ENCODE measurements around the gene AS3MT.

AS3MT gene

DNA sequence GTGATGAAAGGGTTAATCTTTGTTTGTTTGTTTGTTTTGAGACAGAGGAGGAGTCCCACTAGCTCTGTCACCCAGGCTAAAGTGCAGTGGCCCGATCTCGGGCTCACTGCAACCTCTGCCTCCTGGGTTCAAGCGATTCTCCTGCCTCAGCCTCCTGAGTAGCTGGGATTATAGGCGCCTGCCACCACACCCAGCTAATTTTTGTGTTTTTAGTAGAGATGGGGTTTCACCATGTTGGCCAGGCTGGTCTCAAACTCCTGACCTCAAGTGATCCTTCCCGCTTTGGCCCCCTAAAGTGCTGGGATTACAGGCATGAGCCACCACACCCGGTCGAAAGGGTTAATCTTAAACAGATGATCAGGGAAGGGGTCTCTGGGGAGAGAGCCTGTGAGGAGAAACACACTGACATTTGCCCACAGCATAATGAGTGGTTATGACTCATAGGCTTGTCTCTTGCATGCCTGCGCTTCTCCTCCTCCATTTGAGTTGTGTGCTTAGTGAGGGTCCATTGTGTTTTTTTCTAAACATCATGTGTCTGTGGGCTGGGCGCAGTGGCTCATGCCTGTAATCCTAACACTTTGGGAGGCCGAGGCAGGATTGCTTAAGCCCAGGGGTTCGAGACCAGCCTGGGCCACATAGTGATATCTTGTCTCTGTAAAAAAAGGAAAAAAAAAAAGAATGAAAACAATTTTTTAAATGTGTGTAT is 13.4 kb upstream of the AS3MT start:
- peak; percentile 86 for DNase-seq (ENCODE audit: low read depth, low spot score)

DNA sequence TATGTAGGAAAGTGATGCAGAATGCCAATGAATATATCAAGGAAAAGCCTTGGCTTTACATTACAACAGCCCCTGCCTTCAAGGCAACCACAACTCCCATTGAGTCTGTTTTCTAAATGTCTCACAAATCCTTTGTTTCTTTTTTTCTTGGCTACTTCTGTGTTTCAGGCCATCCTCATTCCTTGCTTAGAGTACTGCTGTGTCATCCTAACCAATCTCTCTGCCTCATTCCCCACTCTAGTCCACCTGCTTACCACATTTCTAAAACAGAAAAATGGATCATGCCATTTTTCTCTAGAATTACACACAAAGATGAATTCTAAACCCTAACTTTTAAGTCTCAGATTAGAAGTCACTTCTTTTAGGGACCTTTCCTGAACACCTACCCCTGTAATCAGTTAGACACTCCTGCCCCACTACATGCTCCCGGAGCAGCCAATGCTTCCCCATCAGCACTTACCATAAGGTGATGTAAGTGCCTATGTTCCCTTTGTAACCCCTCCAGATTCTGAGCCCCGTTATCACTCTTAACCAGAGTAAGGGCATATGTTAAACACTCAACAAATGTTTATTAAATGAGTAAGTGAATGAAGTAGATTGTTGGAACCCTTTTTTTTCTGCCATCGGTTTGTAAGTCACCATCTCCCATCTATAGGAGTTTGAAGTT is 12.4 kb upstream of the AS3MT start:
- DNase-seq (ENCODE audit: low read depth, low spot score): no peak

DNA sequence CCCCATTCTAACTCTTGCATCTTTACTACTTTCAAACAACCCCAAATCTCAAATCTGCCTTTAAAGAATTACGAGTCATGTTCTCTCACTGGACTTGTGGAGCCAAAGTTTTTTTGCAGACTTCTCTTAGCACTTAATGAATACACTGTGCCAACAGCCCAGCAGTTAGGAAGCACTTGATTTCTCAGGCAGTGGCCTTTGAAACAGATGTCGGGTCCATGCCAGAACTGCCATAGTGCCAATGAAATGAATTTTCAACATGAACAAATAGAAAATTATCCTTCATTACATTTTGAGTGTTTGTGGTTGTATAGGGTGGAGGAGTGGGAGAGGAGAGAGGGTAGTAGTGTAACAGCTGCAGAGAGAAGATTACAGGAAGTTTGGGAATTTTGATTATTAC is 9.4 kb upstream of the AS3MT start:
- DNase-seq (ENCODE audit: low read depth, low spot score): no peak

DNA sequence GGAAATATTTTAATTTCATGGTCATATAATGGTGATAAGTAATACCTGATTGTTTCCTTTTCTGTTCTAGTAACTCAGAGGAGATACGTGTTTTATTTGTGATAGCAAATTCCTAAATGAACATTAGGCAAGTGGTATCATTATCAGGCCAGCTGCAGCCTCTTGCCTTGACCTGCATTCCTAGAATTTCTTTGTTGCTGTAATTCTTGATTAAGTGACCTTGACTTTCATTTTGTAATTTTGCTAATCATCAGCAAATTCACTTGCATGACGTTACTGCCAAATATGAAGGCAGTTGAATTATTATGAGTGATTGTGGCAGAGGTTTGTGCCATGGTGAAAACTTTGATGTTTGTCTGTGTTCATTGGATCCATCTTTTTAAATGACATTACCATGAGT is 5.6 kb upstream of the AS3MT start:
- no peak for DNase-seq (ENCODE audit: low read depth, low spot score)

DNA sequence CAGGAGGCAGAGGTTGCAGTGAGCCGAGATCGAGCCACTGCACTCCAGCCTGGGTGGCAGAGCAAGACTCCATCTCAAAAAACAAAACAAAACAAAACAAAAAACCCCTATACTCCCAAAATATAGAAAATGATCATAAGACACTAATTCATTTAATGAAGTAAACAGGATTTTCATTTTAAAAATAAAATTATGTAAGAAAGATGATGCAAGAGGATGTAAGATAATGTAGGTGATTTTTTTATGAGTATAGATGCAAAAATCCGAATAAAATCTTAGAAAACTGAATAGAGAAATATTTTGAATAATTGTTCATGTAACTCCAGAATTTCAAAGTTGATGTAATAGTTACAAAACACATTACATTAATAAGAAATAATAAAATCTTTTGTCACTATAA is 3.6 kb upstream of the AS3MT start:
- no peak for DNase-seq (ENCODE audit: low read depth, low spot score)

DNA sequence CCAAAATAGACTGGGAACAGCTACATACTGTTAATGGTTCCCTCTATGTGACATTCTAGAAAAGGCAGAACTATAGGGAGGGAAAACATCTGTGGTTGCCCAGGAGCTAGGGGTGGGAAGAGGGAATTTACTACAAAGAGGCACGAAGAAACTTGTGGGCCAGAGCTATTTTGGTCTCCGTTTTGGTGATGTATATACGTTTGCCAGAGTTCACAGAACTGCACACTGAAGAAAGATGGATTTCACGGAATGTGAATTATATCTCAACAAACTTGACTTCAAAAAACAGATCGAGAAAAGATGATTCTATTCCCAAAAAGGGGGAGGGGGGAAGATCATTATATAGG is 386 bp upstream of the AS3MT start:
- no peak for DNase-seq (ENCODE audit: low read depth, low spot score)

DNA sequence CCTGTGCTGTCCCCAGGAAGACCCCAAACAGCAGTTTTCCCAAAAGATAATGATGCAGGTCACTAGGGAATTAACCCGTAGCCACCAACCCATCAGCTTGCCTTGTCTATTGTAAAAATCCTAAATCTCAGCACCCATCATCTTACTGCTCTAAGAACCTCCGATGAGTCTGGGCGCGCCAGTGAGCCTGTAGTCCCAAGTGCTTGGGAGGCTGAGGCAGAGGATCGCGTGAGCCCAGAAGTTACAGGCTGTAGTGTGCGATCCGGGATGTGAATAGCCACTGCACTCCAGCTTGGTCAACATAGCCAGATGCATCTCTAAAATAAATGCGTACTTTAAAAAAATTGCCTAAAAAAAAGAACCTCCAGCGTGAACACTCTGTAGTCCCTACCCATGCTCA is 951 bp downstream of the AS3MT start:
- DNase-seq (ENCODE audit: low read depth, low spot score): no peak

DNA sequence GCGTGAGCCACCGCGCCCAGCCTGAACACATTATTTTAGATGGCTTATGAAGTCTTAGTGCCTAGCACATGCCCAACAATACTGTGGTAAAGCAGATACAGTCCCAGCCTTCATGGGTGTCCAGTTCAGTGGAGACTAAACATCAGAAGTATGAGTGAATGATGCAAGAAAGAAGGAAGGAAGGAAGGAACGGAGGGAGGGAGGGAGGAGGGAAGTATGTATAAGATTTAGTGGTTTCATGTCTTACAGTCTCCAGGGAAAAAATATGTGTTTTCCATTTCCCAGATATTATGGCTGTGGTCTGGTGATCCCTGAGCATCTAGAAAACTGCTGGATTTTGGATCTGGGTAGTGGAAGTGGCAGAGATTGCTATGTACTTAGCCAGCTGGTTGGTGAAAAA is 2.9 kb downstream of the AS3MT start:
- DNase-seq (ENCODE audit: low read depth, low spot score): no peak

DNA sequence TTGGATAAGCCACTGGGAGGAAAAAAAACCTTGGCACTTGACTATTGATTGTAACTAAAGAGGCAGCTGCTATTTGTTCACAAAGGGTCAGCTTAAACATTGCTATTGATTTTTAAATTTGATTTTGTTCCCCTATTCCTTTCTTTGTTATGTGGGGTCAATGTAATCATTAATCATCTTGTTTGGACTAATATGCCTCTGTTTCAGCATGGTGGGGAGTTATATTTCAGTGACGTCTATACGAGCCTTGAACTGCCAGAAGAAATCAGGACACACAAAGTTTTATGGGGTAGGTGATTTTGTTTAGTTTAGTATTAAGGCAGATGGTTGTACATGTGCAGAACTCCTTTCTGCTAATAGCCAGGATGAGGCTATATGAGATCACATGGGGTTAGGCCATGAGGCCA is 7.5 kb downstream of the AS3MT start:
- DNase-seq (ENCODE audit: low read depth, low spot score): no peak

DNA sequence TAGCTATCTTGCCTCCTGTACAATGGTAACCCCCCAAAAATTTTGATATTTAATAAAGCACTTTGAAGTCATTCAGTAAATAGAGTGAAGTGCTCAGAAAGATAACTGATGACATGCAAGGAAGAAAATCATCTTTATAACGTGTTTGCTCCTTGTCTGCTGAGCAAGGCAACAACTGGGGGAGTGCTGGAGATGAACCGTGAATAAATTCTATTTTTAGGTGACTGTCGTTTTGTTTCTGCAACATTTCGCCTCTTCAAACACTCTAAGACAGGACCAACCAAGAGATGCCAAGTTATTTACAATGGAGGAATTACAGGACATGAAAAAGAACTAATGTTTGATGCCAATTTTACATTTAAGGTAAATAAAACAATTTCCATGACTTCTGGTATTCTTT is 9.4 kb downstream of the AS3MT start:
- DNase-seq (ENCODE audit: low read depth, low spot score): no peak

DNA sequence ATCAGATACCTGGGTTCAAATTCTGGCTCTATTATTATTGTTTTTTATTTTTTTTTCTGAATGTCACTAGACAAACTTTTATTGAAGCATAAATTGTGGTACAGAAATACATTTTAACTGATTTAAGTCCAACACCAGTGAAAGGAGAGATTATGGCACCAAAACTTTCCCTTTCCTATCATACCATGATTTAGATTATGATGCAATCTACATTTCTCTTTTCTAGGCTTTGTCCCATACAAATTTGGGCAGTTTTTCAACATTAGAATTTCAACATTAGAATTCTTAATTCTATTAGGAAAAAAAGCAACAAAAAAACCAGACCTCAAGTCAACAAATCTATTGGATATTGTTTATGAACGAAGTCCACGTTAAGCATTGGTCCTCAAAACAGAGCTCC is 11.0 kb downstream of the AS3MT start:
- no peak for DNase-seq (ENCODE audit: low read depth, low spot score)

DNA sequence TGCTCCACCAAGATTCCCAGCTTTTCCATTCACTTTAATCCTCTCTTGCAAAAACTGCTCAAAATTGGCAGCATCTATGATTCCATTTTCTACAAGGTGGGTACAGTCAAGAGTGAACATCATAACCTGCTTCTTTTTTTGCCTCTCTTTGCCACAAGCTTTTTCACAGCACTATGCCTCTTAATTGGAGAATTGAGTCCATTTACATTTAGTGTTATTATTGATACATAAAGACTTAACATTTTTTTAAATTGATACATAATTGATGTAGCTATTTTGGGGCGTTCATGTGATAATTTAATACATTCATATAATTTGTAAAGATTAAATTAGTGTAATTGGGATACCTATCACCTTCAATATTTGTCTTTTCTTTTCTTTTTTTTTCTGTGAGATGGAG is 18.8 kb downstream of the AS3MT start:
- no peak for DNase-seq (ENCODE audit: low read depth, low spot score)

DNA sequence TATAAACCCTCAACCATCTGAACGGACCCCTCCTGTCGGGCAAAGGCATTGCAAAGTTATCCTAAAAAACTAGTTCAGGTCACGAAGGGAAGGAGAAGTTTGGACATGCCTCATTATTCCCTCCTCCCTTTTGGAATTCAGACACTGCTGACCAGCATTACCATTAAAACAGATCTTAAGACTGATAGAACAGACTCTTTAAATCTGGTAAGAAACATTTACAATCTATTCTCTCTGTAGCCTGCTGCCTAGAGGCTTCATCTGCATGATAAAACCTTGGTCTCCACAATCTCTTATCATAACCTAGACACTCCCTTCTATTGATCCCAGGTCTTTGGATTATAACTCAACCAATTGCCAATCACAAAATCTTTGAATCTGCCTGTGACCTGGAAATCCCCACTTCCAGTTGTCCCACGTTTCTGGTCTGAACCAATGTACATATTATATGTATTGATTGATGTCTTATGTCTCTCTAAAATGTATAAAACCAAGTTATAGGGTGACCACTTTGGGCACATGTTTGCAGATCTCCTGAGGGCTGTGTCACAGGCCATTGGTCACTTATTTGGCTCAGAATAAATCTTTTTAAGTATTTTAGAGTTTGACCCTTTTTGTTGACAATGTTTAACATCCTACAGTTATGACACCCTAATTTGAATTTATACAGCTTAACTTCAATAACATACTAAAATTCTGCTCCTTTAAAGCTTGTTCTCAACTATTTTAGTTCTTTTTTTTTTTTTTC is 25.4 kb downstream of the AS3MT start:
- DNase-seq (ENCODE audit: low read depth, low spot score): no peak

DNA sequence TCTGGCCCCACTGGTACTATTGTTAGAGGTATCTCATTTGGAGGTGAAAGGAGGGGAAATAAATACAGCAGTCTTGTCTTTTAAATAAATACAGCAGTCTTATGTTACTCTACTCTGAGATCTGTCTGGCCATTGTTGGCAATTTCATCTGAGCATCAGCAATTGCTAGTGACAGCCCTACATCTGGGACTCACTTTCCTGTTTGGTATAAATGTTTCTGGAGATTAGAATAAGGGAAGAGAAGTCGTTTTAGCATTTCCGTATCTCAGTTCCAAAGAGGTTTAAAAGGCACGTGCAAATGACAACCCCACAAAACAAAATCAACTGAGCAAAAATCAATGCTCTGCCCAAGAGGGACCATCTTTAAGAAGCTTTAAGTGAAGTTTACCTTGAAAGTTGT is 30.7 kb downstream of the AS3MT start:
- no peak for DNase-seq (ENCODE audit: low read depth, low spot score)

DNA sequence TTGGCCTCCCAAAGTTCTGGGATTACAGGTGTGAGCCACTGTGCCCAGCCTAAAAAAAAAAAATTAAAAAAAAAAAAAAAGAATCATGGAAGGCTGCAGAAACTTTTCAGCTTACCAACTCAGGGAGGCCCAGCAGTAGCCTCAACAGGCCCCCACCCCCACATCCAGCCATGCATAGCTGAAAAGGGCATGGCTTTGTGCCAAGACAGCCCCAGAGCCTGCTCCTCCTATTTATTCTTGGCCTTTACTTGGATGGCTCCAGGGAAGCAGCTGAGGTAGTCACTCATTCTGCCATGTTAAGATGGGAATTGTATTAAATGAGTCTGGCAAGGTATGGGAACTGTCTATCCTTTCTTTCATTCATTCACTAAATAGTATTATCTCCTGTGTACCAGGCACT is 35.1 kb downstream of the AS3MT start:
- no peak for DNase-seq (ENCODE audit: low read depth, low spot score)

DNA sequence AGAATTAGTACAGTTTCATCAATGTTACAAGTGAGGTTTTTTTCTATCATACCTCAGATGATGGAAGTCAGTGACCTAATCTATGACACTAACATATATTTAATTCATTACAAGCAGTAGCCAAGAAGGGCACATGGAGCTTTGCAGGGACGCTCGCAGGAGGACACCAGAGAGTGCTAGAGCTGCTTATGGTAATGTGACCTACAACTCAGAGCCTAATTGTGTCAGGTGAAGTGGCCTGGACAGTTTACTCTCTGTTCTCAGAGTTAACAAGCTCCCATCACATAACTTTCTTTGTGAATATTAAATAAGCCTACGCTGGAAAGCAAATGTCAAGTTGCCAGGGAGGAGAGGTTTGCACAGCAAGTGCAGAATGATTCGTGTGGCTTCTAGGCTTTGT is 37.2 kb downstream of the AS3MT start:
- DNase-seq (ENCODE audit: low read depth, low spot score): no peak

DNA sequence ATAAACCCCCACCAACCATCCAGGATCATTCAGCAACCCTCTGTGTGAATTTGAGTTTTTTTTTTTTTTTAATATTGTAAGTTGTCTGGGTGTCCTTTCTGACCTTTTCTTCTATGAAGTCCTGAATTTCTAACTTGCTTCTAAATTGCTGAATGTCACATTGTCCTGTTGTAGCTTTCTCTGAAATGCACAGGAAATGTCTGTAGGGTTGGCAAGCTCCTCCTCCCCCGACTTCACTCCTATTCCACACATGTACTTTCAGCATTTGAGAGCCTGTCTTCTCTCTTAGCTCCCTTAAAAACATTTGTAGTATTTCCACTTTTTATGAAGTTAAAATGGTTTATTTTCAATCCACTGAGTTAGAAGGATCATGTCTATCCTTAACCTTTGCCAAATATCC is 45.5 kb downstream of the AS3MT start:
- no peak for DNase-seq (ENCODE audit: low read depth, low spot score)

DNA sequence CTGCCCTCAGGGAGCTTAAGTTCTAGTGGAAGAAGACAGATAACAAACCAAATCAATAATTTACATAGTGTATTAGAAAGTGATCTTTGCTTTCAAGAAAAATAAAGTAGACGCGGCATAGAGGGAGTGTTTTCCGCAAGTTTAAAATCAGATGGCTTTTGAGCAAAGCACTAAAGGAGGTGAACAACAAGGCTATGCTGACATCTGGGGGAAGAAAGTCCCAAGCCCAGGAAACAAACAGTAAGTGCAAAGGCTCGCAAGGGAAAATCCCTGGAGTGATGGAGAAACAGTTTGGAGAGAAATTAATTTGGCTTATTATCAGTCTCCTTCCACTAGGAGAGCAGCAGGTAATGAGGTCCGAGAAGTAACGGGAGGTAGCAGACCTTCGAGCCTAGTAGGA is 46.9 kb downstream of the AS3MT start:
- DNase-seq (ENCODE audit: low read depth, low spot score): no peak

DNA sequence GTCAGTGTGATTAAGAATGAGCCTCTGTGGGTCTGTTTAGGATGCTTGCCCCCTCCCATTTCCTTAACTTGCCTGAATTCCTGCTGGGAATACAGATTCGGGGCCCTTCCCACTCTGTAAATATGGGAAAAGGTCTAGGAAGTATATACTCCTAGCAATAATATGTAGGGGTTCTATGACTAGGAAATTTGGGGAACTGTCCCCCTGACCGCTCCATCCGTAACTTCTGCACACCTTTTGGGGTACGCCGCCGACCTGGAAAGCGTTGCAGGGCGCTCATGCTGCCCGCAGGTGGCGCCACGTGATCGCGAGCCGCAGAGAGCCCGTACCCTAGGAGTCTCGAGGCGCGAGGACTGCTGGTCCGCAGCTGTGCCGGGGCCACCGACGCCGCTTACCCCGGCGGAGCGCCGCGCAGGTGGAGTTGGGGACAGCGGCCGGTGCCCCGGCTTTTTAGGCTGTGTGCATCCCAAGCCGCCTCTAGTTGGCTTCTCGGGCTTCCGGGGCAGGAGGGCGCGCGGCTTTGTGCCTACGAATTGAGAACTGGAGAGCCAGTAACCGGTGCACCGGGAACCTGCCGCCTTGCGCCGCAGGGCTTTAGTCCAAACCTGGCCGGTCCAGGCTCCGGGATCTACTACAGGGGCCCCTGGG is 48.2 kb downstream of the AS3MT start:
- DNase-seq (ENCODE audit: low read depth, low spot score): no peak

DNA sequence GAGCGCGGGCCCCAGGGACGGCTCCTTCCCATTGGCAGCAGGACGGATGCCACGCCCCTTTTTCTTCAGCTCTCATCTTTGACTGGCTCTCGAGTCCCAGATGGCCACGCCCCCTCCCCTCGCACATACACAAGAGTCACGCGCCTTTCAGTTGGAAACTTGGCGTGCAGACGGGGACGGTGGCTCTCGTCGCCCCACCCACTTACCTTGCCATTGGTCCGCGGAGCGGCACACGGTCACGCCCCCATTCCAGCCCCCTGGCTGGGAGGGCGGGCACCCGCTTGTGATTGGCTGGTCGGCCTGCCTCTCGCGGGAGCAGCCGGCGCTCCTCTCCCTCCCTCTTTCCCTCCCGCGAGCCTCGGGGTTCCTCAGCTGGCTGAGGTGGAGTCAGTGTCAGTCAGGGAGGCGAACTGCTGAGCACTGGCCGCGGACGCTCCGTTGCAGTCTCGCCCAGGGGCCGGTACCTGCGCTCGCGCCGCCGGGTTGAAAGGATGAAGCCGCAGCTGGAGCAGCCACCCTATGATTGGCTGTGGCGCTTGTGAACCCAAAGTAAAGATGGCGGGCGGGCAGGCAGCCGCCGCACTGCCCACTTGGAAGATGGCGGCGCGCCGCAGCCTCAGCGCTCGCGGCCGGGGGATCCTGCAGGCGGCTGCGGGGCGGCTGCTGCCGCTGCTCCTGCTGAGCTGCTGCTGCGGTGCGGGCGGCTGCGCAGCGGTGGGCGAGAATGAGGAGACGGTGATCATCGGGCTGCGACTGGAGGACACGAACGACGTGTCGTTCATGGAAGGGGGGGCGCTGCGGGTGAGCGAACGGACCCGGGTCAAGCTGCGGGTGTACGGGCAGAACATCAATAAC is 48.9 kb downstream of the AS3MT start, which contains the start of gene CNNM2:
Gene CNNM2, plus strand, starts transcription at position 333 of the 855 bp plus-strand sequence. Its CDS starts 187 bp downstream, at position 520.
- peak; percentile 100 for DNase-seq (ENCODE audit: low read depth, low spot score)

DNA sequence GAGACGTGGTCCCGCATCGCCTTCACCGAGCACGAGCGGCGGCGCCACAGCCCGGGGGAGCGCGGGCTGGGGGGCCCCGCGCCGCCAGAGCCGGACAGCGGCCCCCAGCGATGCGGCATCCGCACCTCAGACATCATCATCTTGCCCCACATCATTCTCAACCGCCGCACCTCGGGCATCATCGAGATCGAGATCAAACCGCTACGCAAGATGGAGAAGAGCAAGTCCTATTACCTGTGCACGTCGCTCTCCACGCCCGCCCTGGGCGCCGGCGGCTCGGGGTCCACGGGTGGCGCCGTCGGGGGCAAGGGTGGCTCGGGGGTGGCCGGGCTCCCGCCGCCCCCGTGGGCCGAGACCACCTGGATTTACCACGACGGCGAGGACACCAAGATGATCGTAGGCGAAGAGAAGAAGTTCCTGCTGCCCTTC is 49.6 kb downstream of the AS3MT start:
- DNase-seq (ENCODE audit: low read depth, low spot score): no peak
